HG03342 (cell line): ENCODE results near the gene KLHL1.

Source experiments
- ATAC-seq: cut with Tn5 transposase; IDR thresholded peaks from one replicate; pipeline ENCODE4 v1.9.1; 2021; ENCODE audit warnings: mild to moderate bottlenecking, moderate library complexity; ENCODE audit not compliant: unreplicated experiment

The KLHL1 gene

GRCh38 chr13:70022646-70023045, 85.6 kb downstream of the KLHL1 start:
- ATAC-seq, result no peak

GRCh38 chr13:70016116-70016515, 92.1 kb downstream of the KLHL1 start:
- ATAC-seq, result no peak

GRCh38 chr13:70014337-70014736, 93.9 kb downstream of the KLHL1 start:
- no peak for ATAC-seq

GRCh38 chr13:69999875-70000274, 108.4 kb downstream of the KLHL1 start:
- no peak for ATAC-seq

GRCh38 chr13:69997061-69997460, 111.2 kb downstream of the KLHL1 start:
- ATAC-seq, result no peak

- ATAC-seq, result peak; percentile 72
These were observed 127.5 kb downstream of the KLHL1 start for GRCh38 chr13:69980799-69981198.

GRCh38 chr13:69975496-69975895, 132.8 kb downstream of the KLHL1 start:
- ATAC-seq, result no peak

- ATAC-seq, result no peak
These were observed 137.7 kb downstream of the KLHL1 start for GRCh38 chr13:69970520-69970919.

- ATAC-seq, result no peak
These were observed 149.2 kb downstream of the KLHL1 start for GRCh38 chr13:69959046-69959445.

- ATAC-seq, result no peak
These were observed 151.4 kb downstream of the KLHL1 start for GRCh38 chr13:69956839-69957238.

GRCh38 chr13:69956349-69956748, 151.9 kb downstream of the KLHL1 start:
- no peak for ATAC-seq

- ATAC-seq, result no peak
These were observed 153.0 kb downstream of the KLHL1 start for GRCh38 chr13:69955271-69955670.

- ATAC-seq, result no peak
These were observed 156.8 kb downstream of the KLHL1 start for GRCh38 chr13:69951412-69951811.

- no peak for ATAC-seq
These were observed 158.1 kb downstream of the KLHL1 start for GRCh38 chr13:69950160-69950559.

- ATAC-seq, result peak; percentile 100
These were observed 160.2 kb downstream of the KLHL1 start for GRCh38 chr13:69948016-69948415.

- peak; percentile 25 for ATAC-seq
These were observed 160.7 kb downstream of the KLHL1 start for GRCh38 chr13:69947582-69947981.

GRCh38 chr13:69946511-69946910, 161.7 kb downstream of the KLHL1 start:
- no peak for ATAC-seq

- no peak for ATAC-seq
These were observed 173.2 kb downstream of the KLHL1 start for GRCh38 chr13:69935043-69935442.

GRCh38 chr13:69928262-69928661, 180.0 kb downstream of the KLHL1 start:
- ATAC-seq, result no peak

GRCh38 chr13:69921156-69921555, 187.1 kb downstream of the KLHL1 start:
- ATAC-seq, result no peak

- no peak for ATAC-seq
These were observed 195.6 kb downstream of the KLHL1 start for GRCh38 chr13:69912630-69913029.

- ATAC-seq, result no peak
These were observed 197.5 kb downstream of the KLHL1 start for GRCh38 chr13:69910800-69911199.

- no peak for ATAC-seq
These were observed 203.5 kb downstream of the KLHL1 start for GRCh38 chr13:69904784-69905183.

- ATAC-seq, result no peak
These were observed 205.2 kb downstream of the KLHL1 start for GRCh38 chr13:69903081-69903480.
